ENCODE results near the gene IMPG1. TPM values are rescaled to one million over a fixed set of nuclear protein-coding genes. Genes with fewer than 3 reads are reported as not detected.

The IMPG1 gene
- under 1 TPM in 2 of 4 donors, not detected in 2; 0.42 to 0.54 TPM for total RNA-seq

- H3K36me3 ChIP-seq, result no peaks in the 10 kb centered on the region
- H3K4me3 ChIP-seq, result no peak within 1 kb of the TSS
- H3K9me3 ChIP-seq, result peaks cover 0 to 5% (median 0%) of the 10 kb centered on the region in 3 donors
- TF ChIP-seq POLR2A (IDR thresholded peaks at IDR 0.05) (no peak), EP300 (IDR thresholded peaks at IDR 0.05) (no peak), POLR2AphosphoS5 (IDR thresholded peaks at IDR 0.05) (no peak)
- TF ChIP-seq, protein P1, sequence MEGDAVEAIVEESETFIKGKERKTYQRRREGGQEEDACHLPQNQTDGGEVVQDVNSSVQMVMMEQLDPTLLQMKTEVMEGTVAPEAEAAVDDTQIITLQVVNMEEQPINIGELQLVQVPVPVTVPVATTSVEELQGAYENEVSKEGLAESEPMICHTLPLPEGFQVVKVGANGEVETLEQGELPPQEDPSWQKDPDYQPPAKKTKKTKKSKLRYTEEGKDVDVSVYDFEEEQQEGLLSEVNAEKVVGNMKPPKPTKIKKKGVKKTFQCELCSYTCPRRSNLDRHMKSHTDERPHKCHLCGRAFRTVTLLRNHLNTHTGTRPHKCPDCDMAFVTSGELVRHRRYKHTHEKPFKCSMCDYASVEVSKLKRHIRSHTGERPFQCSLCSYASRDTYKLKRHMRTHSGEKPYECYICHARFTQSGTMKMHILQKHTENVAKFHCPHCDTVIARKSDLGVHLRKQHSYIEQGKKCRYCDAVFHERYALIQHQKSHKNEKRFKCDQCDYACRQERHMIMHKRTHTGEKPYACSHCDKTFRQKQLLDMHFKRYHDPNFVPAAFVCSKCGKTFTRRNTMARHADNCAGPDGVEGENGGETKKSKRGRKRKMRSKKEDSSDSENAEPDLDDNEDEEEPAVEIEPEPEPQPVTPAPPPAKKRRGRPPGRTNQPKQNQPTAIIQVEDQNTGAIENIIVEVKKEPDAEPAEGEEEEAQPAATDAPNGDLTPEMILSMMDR (IDR thresholded peaks at IDR 0.05), result no peak
- no peaks in the 10 kb centered on the region for H3K4me1 ChIP-seq
- no peak within 1 kb of the TSS for H3K27ac ChIP-seq
- no peak for ATAC-seq
- H3K27me3 ChIP-seq, result no peaks in the 10 kb centered on the region
Observed at GRCh38 chr6:76072562-76072961, at the start of gene IMPG1. TSS of gene IMPG1 (minus strand) at chr6:76072662. CDS start at chr6:76072488, 174 bp downstream.

DNA sequence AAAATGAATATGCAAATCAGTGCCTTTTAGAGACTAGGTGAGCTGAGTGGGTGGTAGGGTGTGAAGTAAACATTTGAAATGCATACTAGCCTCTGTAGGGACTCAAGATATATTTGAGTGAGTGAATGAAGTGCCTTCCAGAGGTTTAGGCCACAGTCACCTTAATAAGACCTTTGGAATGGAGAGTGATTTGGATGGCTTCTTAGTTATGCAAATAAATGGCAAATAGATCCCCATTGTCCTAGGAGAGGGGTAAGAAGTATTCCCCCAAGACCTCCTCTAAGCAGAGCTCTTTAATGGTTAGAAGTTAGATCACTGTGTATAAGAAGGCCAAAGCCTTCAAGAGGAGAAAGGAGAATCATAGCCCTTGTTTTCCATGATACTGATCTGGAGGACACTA is 47.8 kb upstream of the IMPG1 start:
- Histone ChIP-seq H3K36me3 (no peaks in the 10 kb centered on the region), H3K27ac (no peak overlapping the region), H3K9me3 (peaks cover 0 to 32% (median 0%) of the 10 kb centered on the region in 3 donors), H3K4me3 (no peak overlapping the region), H3K4me1 (no peaks in the 10 kb centered on the region), H3K27me3 (no peaks in the 10 kb centered on the region)
- no peak for ATAC-seq
- TF ChIP-seq POLR2A (IDR thresholded peaks at IDR 0.05), result no peak
- TF ChIP-seq POLR2AphosphoS5 (IDR thresholded peaks at IDR 0.05), result no peak
- TF ChIP-seq EP300 (IDR thresholded peaks at IDR 0.05), result no peak
- TF ChIP-seq, protein P1 (IDR thresholded peaks at IDR 0.05), result no peak

- ATAC-seq, result no peak
- no peaks in the 10 kb centered on the region for H3K36me3 ChIP-seq
- TF ChIP-seq, protein P1 (IDR thresholded peaks at IDR 0.05), result no peak
- no peak for TF ChIP-seq POLR2AphosphoS5 (IDR thresholded peaks at IDR 0.05)
- no peak for TF ChIP-seq EP300 (IDR thresholded peaks at IDR 0.05)
- TF ChIP-seq POLR2A (IDR thresholded peaks at IDR 0.05), result no peak
Observed at GRCh38 chr6:76073281-76073680, 819 bp upstream of the IMPG1 start.

DNA sequence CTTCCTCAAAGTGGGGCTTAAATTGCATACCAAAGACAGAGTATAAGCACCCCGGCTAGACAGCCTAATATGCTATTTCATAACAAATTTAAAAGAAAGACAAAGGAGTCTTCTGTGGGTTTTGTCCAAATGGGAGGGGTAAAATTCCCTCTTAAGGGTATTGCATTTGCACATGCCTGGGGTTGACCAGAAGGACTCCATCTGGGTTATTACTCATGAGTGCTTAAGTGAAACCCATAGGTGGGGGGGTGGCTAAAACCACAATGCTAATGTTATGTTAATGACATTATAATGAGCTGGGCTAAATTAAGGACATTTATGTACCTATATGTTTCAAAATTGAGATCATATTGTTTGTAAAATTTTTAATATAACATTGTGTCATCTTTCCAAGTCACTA is 15.0 kb downstream of the IMPG1 start:
- Histone ChIP-seq H3K27me3 (no peaks in the 10 kb centered on the region), H3K4me3 (no peak overlapping the region), H3K27ac (no peak overlapping the region), H3K4me1 (no peaks in the 10 kb centered on the region), H3K36me3 (no peaks in the 10 kb centered on the region), H3K9me3 (no peaks in the 10 kb centered on the region)
- 71 to 79% methylated on average over 1 of the region's 1 CpG for WGBS, 2 donors (ENCODE audit: low coverage in 1 of 2)
- ATAC-seq, result no peak
- TF ChIP-seq POLR2AphosphoS5 (IDR thresholded peaks at IDR 0.05), result no peak
- TF ChIP-seq EP300 (IDR thresholded peaks at IDR 0.05), result no peak
- TF ChIP-seq, protein P1 (IDR thresholded peaks at IDR 0.05), result no peak
- no peak for TF ChIP-seq POLR2A (IDR thresholded peaks at IDR 0.05)

More at GRCh38 chr6:76073281-76073680, 819 bp upstream of the IMPG1 start:
- no peaks in the 10 kb centered on the region for H3K27me3 ChIP-seq
- peaks cover 0 to 5% (median 0%) of the 10 kb centered on the region in 3 donors for H3K9me3 ChIP-seq
- H3K4me3 ChIP-seq, result no peak overlapping the region
- H3K4me1 ChIP-seq, result no peaks in the 10 kb centered on the region
- no peak overlapping the region for H3K27ac ChIP-seq

GRCh38 chr6:76052314-76052713 is 20.1 kb downstream of the IMPG1 start:
- no peaks in the 10 kb centered on the region for H3K27me3 ChIP-seq
- no peaks in the 10 kb centered on the region for H3K36me3 ChIP-seq
- WGBS, 2 donors (ENCODE audit: low coverage in 1 of 2), result 15 to 57% methylated on average over 2 to 3 of the region's 3 CpGs
- H3K4me3 ChIP-seq, result no peak overlapping the region
- H3K27ac ChIP-seq, result no peak overlapping the region
- no peak for ATAC-seq
- no peaks in the 10 kb centered on the region for H3K4me1 ChIP-seq
- no peak for TF ChIP-seq POLR2AphosphoS5 (IDR thresholded peaks at IDR 0.05)
- no peak for TF ChIP-seq POLR2A (IDR thresholded peaks at IDR 0.05)
- TF ChIP-seq, protein P1 (IDR thresholded peaks at IDR 0.05), result no peak
- no peak for TF ChIP-seq EP300 (IDR thresholded peaks at IDR 0.05)
- H3K9me3 ChIP-seq, result no peaks in the 10 kb centered on the region

Data from gastroesophageal sphincter (tissue), 4 donors.